ENCODE results near the gene PITHD1.
"Not testable (repeated sequence)": the region's sequence is repeated elsewhere in the genome, so short reads cannot be mapped to it uniquely, and the experiment has no call there.

The PITHD1 gene

GRCh38 chr1:23790696-23791515 lies 12.7 kb downstream of the PITHD1 start, which contains the start of gene LYPLA2:
TSS of gene LYPLA2 (plus strand) at chr1:23791145. CDS start at chr1:23792683, 1,538 bp downstream.
- TF ChIP-seq PAX5 (IDR thresholded peaks at IDR 0.05; ENCODE audit: insufficient read depth, low read length, severe bottlenecking) (no peak), TAF1 (IDR thresholded peaks at IDR 0.05; ENCODE audit: low read depth, low read length) (peak; percentile 46; the same call in 1 of the 2 replicates), POLR2AphosphoS5 (IDR thresholded peaks at IDR 0.05; ENCODE audit: low read depth, low read length) (peak; percentile 85), POU2F2 (IDR thresholded peaks at IDR 0.05; ENCODE audit: low read depth, low read length) (peak; percentile 9; the same call in 1 of the 2 replicates), POLR2A (IDR thresholded peaks at IDR 0.05; ENCODE audit: low read depth, low read length) (peak; percentile 77)
- FAIRE-seq (peak; percentile 92), DNase-seq (ENCODE audit: insufficient read length, low spot score) (peak; percentile 92)

GRCh38 chr1:23791516-23792047 lies 13.4 kb downstream of the PITHD1 start:
- DNase-seq (ENCODE audit: insufficient read length, low spot score), result peak; percentile 58
- TF ChIP-seq POU2F2 (IDR thresholded peaks at IDR 0.05; ENCODE audit: low read depth, low read length), result no peak
- FAIRE-seq, result peak; percentile 47

- FAIRE-seq, result no peak
- no peak for TF ChIP-seq PAX5 (IDR thresholded peaks at IDR 0.05; ENCODE audit: insufficient read depth, low read length, severe bottlenecking)
- TF ChIP-seq SPI1 (IDR thresholded peaks at IDR 0.05; ENCODE audit: low read depth, low read length), result no peak
- no peak for TF ChIP-seq POLR2A (IDR thresholded peaks at IDR 0.05; ENCODE audit: low read depth, low read length)
- TF ChIP-seq POLR2AphosphoS5 (IDR thresholded peaks at IDR 0.05; ENCODE audit: low read depth, low read length), result no peak
- TF ChIP-seq TAF1 (IDR thresholded peaks at IDR 0.05; ENCODE audit: low read depth, low read length), result no peak
- no peak for TF ChIP-seq POU2F2 (IDR thresholded peaks at IDR 0.05; ENCODE audit: low read depth, low read length)
Observed at GRCh38 chr1:23792151-23792945, 14.1 kb downstream of the PITHD1 start.

GRCh38 chr1:23793018-23793781 lies 15.0 kb downstream of the PITHD1 start:
- DNase-seq (ENCODE audit: insufficient read length, low spot score) (peak; percentile 56), FAIRE-seq (no peak)
- TF ChIP-seq POLR2AphosphoS5 (IDR thresholded peaks at IDR 0.05; ENCODE audit: low read depth, low read length) (no peak), PAX5 (IDR thresholded peaks at IDR 0.05; ENCODE audit: insufficient read depth, low read length, severe bottlenecking) (no peak), POU2F2 (IDR thresholded peaks at IDR 0.05; ENCODE audit: low read depth, low read length) (no peak), POLR2A (IDR thresholded peaks at IDR 0.05; ENCODE audit: low read depth, low read length) (no peak), SPI1 (IDR thresholded peaks at IDR 0.05; ENCODE audit: low read depth, low read length) (no peak), TAF1 (IDR thresholded peaks at IDR 0.05; ENCODE audit: low read depth, low read length) (no peak)

More at GRCh38 chr1:23792151-23792945, 14.1 kb downstream of the PITHD1 start:
- DNase-seq (ENCODE audit: insufficient read length, low spot score), result no peak

GRCh38 chr1:23793861-23794731 lies 15.9 kb downstream of the PITHD1 start:
- FAIRE-seq, result no peak

GRCh38 chr1:23794732-23795182 lies 16.5 kb downstream of the PITHD1 start:
- not testable (repeated sequence) for FAIRE-seq

More at GRCh38 chr1:23793861-23794731, 15.9 kb downstream of the PITHD1 start:
- DNase-seq (ENCODE audit: insufficient read length, low spot score), result no peak
- no peak for TF ChIP-seq POU2F2 (IDR thresholded peaks at IDR 0.05; ENCODE audit: low read depth, low read length)
- no peak for TF ChIP-seq TAF1 (IDR thresholded peaks at IDR 0.05; ENCODE audit: low read depth, low read length)
- no peak for TF ChIP-seq SPI1 (IDR thresholded peaks at IDR 0.05; ENCODE audit: low read depth, low read length)
- TF ChIP-seq POLR2AphosphoS5 (IDR thresholded peaks at IDR 0.05; ENCODE audit: low read depth, low read length), result no peak
- TF ChIP-seq PAX5 (IDR thresholded peaks at IDR 0.05; ENCODE audit: insufficient read depth, low read length, severe bottlenecking), result no peak
- TF ChIP-seq POLR2A (IDR thresholded peaks at IDR 0.05; ENCODE audit: low read depth, low read length), result no peak

GRCh38 chr1:23795676-23796465 lies 17.7 kb downstream of the PITHD1 start:
- no peak for TF ChIP-seq TAF1 (IDR thresholded peaks at IDR 0.05; ENCODE audit: low read depth, low read length)
- no peak for TF ChIP-seq PAX5 (IDR thresholded peaks at IDR 0.05; ENCODE audit: insufficient read depth, low read length, severe bottlenecking)
- TF ChIP-seq SPI1 (IDR thresholded peaks at IDR 0.05; ENCODE audit: low read depth, low read length), result no peak
- no peak for TF ChIP-seq POU2F2 (IDR thresholded peaks at IDR 0.05; ENCODE audit: low read depth, low read length)
- no peak for TF ChIP-seq POLR2A (IDR thresholded peaks at IDR 0.05; ENCODE audit: low read depth, low read length)
- TF ChIP-seq POLR2AphosphoS5 (IDR thresholded peaks at IDR 0.05; ENCODE audit: low read depth, low read length), result no peak
- no peak for FAIRE-seq

More at GRCh38 chr1:23794732-23795182, 16.5 kb downstream of the PITHD1 start:
- not testable (repeated sequence) for DNase-seq (ENCODE audit: insufficient read length, low spot score)

More at GRCh38 chr1:23795676-23796465, 17.7 kb downstream of the PITHD1 start:
- DNase-seq (ENCODE audit: insufficient read length, low spot score), result no peak
